HepG2 (cell line): ENCODE data around the gene GNAS. TPM values are rescaled to one million over a fixed set of nuclear protein-coding genes. Genes with fewer than 3 reads are reported as not detected.
A peak's percentile ranks its signal among the peaks of the same experiment; 100 is the strongest.

Experiments
- MAZ ChIP-seq, 2 experiments: sonication (generic) in 1 of 2; formaldehyde crosslinking in 1 of 2; IDR thresholded peaks; 2 replicates each; pipeline versions ENCODE4 v1.5.0 to v1.6.1; 2012 to 2020; ENCODE audit warnings: low read depth in 2 of 2, mild to moderate bottlenecking in 2 of 2, borderline replicate concordance in 1 of 2, improper control_type of control experiment in 1 of 2, low read length in 1 of 2, missing genetic modification reagents in 1 of 2, moderate library complexity in 1 of 2
- NONO ChIP-seq, 2 experiments: fragments of 450-650 bp in 1 of 2; sonication (generic) in 1 of 2; formaldehyde crosslinking in 1 of 2; IDR thresholded peaks in 1 of 2; conservative IDR thresholded peaks in 1 of 2; 2 replicates each; pipeline versions ENCODE4 v1.6.1 to v1.8.0; 2017 to 2022; ENCODE audit warnings: mild to moderate bottlenecking in 1 of 2, missing genetic modification reagents in 1 of 2, moderate library complexity in 1 of 2
- RBFOX2 ChIP-seq: fragments of 200-400 bp; formaldehyde crosslinking; IDR thresholded peaks from 2 replicates; pipeline ENCODE4 v1.6.1; 2017; ENCODE audit warnings: low read depth, mild to moderate bottlenecking, low read length
- RFXAP ChIP-seq: sonication (generic); formaldehyde crosslinking; IDR thresholded peaks from 2 replicates; pipeline ENCODE4 v1.4.0; 2020; ENCODE audit warnings: missing genetic modification reagents, borderline replicate concordance
- SMARCE1 ChIP-seq: fragments of 450-650 bp; IDR thresholded peaks from 2 replicates; pipeline ENCODE4 v1.6.1; 2017; ENCODE audit warnings: borderline replicate concordance
- TOPORS ChIP-seq: sonication (generic); formaldehyde crosslinking; IDR thresholded peaks from 2 replicates; pipeline ENCODE4 v1.8.0; 2023; ENCODE audit warnings: mild to moderate bottlenecking, missing genetic modification reagents
- ZFY ChIP-seq: sonication (generic); formaldehyde crosslinking; IDR thresholded peaks from 2 replicates; pipeline ENCODE4 v1.4.0; 2020; ENCODE audit warnings: missing genetic modification reagents
- ZNF333 ChIP-seq: sonication (generic); formaldehyde crosslinking; IDR thresholded peaks from 2 replicates; pipeline ENCODE4 v1.4.0; 2020; ENCODE audit warnings: mild to moderate bottlenecking, missing genetic modification reagents, borderline replicate concordance
- ZNF431 ChIP-seq: sonication (generic); formaldehyde crosslinking; IDR thresholded peaks from 2 replicates; pipeline ENCODE4 v1.9.0; 2022; ENCODE audit warnings: missing genetic modification reagents, low read depth, mild to moderate bottlenecking, borderline replicate concordance
- polyA plus RNA-seq, 8 experiments: library from polyadenylated mRNA; depleted of rRNA in 3 of 8; stranded (reverse) in 7 of 8; unstranded in 1 of 8; fragments of >200 nt; fragmentation: Illumina TruSeq in 4 of 8; extraction: Trizol in 4 of 8; gene quantifications; 2 replicates each; pipeline versions ENCODE4 v1.2.1 to v1.2.3, GENCODE V29; 2011 to 2016; ENCODE audit warnings: low read depth in 4 of 8, missing spikeins in 1 of 8, mixed read lengths in 1 of 8; ENCODE audit not compliant: insufficient read depth in 1 of 8
- total RNA-seq, 5 experiments: library from RNA; depleted of rRNA; stranded (reverse); fragments of >200 nt; fragmentation: Illumina TruSeq; extraction: Trizol; gene quantifications; 2 replicates each; pipeline ENCODE4 v1.2.3, GENCODE V29; 2016; ENCODE audit warnings: low read depth in 1 of 5
- TF ChIP-seq, protein P1 (sequence below): sonication (generic); formaldehyde crosslinking; IDR thresholded peaks from 2 replicates; pipeline ENCODE4 v1.4.0; 2020; ENCODE audit warnings: mild to moderate bottlenecking, missing genetic modification reagents
- TF ChIP-seq, protein P2 (sequence below): IDR thresholded peaks from 2 replicates; pipeline ENCODE4 v1.4.0; 2020; ENCODE audit warnings: mild to moderate bottlenecking, missing genetic modification reagents
- TF ChIP-seq, protein P3 (sequence below): sonication (generic); formaldehyde crosslinking; IDR thresholded peaks from 2 replicates; pipeline ENCODE4 v1.4.0; 2020; ENCODE audit warnings: mild to moderate bottlenecking, low read depth, missing genetic modification reagents
- TF ChIP-seq, protein P4 (sequence below): sonication (generic); formaldehyde crosslinking; IDR thresholded peaks from 2 replicates; pipeline ENCODE4 v1.5.0; 2020; ENCODE audit warnings: missing genetic modification reagents

Gene GNAS
- total and polyA plus RNA-seq, 2 of the 13 experiments (the other 11 are each of a cell fraction or from before 2014, with no cell fraction given), result 407 to 1,008 TPM

DNA sequence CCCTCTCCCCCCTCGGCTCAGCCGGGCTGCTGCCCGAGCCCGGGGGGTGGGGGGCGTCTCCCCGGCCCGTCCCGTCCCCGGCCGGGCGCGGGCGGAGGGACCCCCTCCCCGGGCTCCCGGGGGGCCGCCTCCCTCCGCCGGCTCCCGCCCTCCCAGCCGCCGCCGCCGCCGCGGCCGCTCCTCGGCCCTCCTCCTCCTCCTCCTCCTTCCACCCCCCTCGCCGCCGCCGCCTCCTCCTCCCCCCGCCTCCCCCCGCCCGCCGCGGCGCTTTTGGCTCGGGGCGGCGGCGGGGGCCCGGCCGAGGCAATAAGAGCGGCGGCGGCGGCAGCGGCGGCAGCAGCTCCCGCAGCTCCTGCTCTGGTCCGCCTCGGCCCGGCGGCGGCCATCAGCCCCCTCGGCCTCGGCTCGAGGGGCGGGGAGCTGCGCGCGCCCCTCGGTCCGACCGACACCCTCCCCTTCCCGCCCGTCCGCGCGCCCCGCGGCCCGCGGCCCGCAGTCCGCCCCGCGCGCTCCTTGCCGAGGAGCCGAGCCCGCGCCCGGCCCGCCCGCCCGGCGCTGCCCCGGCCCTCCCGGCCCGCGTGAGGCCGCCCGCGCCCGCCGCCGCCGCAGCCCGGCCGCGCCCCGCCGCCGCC, 38.7 kb downstream of the GNAS start (continued):
- TF ChIP-seq, protein P1, sequence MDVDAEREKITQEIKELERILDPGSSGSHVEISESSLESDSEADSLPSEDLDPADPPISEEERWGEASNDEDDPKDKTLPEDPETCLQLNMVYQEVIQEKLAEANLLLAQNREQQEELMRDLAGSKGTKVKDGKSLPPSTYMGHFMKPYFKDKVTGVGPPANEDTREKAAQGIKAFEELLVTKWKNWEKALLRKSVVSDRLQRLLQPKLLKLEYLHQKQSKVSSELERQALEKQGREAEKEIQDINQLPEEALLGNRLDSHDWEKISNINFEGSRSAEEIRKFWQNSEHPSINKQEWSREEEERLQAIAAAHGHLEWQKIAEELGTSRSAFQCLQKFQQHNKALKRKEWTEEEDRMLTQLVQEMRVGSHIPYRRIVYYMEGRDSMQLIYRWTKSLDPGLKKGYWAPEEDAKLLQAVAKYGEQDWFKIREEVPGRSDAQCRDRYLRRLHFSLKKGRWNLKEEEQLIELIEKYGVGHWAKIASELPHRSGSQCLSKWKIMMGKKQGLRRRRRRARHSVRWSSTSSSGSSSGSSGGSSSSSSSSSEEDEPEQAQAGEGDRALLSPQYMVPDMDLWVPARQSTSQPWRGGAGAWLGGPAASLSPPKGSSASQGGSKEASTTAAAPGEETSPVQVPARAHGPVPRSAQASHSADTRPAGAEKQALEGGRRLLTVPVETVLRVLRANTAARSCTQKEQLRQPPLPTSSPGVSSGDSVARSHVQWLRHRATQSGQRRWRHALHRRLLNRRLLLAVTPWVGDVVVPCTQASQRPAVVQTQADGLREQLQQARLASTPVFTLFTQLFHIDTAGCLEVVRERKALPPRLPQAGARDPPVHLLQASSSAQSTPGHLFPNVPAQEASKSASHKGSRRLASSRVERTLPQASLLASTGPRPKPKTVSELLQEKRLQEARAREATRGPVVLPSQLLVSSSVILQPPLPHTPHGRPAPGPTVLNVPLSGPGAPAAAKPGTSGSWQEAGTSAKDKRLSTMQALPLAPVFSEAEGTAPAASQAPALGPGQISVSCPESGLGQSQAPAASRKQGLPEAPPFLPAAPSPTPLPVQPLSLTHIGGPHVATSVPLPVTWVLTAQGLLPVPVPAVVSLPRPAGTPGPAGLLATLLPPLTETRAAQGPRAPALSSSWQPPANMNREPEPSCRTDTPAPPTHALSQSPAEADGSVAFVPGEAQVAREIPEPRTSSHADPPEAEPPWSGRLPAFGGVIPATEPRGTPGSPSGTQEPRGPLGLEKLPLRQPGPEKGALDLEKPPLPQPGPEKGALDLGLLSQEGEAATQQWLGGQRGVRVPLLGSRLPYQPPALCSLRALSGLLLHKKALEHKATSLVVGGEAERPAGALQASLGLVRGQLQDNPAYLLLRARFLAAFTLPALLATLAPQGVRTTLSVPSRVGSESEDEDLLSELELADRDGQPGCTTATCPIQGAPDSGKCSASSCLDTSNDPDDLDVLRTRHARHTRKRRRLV (CRISPR knock-in tag), result no peak
- peak; percentile 53; the same call in 1 of the 2 replicates for TF ChIP-seq ZFY (CRISPR knock-in tag)
- peak; percentile 7; the same call in 1 of the 2 replicates for TF ChIP-seq ZNF431 (CRISPR knock-in tag)
- no peak for TF ChIP-seq SMARCE1
- peak; percentile 37 for TF ChIP-seq MAZ (IDR thresholded peaks at IDR 0.05; ENCODE audit: borderline replicate concordance, low read depth, low read length)
- TF ChIP-seq MAZ (CRISPR knock-in tag; IDR thresholded peaks at IDR 0.05; ENCODE audit: low read depth), result peak; percentile 45; the same call in 1 of the 2 replicates
- 0 out of 2 replicates have a peak, but pooled peaks have one; percentile 27 for TF ChIP-seq ZNF333
- no peak for TF ChIP-seq TOPORS (CRISPR knock-in tag)
- TF ChIP-seq, protein P2, sequence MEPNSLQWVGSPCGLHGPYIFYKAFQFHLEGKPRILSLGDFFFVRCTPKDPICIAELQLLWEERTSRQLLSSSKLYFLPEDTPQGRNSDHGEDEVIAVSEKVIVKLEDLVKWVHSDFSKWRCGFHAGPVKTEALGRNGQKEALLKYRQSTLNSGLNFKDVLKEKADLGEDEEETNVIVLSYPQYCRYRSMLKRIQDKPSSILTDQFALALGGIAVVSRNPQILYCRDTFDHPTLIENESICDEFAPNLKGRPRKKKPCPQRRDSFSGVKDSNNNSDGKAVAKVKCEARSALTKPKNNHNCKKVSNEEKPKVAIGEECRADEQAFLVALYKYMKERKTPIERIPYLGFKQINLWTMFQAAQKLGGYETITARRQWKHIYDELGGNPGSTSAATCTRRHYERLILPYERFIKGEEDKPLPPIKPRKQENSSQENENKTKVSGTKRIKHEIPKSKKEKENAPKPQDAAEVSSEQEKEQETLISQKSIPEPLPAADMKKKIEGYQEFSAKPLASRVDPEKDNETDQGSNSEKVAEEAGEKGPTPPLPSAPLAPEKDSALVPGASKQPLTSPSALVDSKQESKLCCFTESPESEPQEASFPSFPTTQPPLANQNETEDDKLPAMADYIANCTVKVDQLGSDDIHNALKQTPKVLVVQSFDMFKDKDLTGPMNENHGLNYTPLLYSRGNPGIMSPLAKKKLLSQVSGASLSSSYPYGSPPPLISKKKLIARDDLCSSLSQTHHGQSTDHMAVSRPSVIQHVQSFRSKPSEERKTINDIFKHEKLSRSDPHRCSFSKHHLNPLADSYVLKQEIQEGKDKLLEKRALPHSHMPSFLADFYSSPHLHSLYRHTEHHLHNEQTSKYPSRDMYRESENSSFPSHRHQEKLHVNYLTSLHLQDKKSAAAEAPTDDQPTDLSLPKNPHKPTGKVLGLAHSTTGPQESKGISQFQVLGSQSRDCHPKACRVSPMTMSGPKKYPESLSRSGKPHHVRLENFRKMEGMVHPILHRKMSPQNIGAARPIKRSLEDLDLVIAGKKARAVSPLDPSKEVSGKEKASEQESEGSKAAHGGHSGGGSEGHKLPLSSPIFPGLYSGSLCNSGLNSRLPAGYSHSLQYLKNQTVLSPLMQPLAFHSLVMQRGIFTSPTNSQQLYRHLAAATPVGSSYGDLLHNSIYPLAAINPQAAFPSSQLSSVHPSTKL, result no peak
- no peak for TF ChIP-seq NONO (IDR thresholded peaks at IDR 0.05)
- TF ChIP-seq NONO (CRISPR knock-in tag; conservative IDR thresholded peaks at IDR 0.05), result 0 out of 2 replicates have a peak, but pooled peaks have one; percentile 12
- TF ChIP-seq, protein P3, sequence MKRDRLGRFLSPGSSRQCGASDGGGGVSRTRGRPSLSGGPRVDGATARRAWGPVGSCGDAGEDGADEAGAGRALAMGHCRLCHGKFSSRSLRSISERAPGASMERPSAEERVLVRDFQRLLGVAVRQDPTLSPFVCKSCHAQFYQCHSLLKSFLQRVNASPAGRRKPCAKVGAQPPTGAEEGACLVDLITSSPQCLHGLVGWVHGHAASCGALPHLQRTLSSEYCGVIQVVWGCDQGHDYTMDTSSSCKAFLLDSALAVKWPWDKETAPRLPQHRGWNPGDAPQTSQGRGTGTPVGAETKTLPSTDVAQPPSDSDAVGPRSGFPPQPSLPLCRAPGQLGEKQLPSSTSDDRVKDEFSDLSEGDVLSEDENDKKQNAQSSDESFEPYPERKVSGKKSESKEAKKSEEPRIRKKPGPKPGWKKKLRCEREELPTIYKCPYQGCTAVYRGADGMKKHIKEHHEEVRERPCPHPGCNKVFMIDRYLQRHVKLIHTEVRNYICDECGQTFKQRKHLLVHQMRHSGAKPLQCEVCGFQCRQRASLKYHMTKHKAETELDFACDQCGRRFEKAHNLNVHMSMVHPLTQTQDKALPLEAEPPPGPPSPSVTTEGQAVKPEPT (CRISPR knock-in tag), result no peak
- TF ChIP-seq RFXAP, result 0 out of 2 replicates have a peak, but pooled peaks have one; percentile 4
- peak; percentile 87 for TF ChIP-seq RBFOX2
- TF ChIP-seq, protein P4, sequence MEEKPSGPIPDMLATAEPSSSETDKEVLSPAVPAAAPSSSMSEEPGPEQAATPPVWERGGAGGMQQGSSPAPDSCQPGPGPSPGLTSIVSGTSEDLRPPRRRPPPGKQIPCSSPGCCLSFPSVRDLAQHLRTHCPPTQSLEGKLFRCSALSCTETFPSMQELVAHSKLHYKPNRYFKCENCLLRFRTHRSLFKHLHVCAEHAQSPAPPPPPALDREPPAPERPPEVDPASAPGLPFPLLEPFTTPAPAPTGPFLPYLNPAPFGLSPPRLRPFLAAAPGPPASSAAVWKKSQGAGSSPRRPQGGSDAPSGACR (CRISPR knock-in tag), result 0 out of 2 replicates have a peak, but pooled peaks have one; percentile 29
